Measurements from ENCODE around the gene NIN. TPM values are rescaled to one million over a fixed set of nuclear protein-coding genes. Genes with fewer than 3 reads are reported as not detected.

Gene NIN
- total RNA-seq, 4 donors from 2014 or later = 16.2 to 49.3 (median 29.2) TPM

- H3K9me3 ChIP-seq = no peaks in the 10 kb centered on the region
- ATAC-seq = no peak
- intact Hi-C loops (cut with DNase I; ENCODE audit: low total_unique reads) = no loop called here
Measured at GRCh38 chr14:50871914-50872732, 41.2 kb upstream of the NIN start, which contains the start of gene ABHD12B. ABHD12B (plus strand) TSS chr14:50872053; CDS start chr14:50872175, 122 bp downstream.

GRCh38 chr14:50871228-50871627 lies 40.3 kb upstream of the NIN start:
- H3K36me3 ChIP-seq = no peaks in the 10 kb centered on the region
- H3K4me1 ChIP-seq = no peaks in the 10 kb centered on the region
- no peak for ATAC-seq
- DNase-seq = no peak
- H3K9me3 ChIP-seq = no peaks in the 10 kb centered on the region
- in situ Hi-C loops (cut with MboI; ENCODE audit: low sequenced_read_pairs in 4 of 4) = no loop called here
- TF ChIP-seq CTCF (IDR thresholded peaks at IDR 0.05 in 4 of 5, conservative IDR thresholded peaks at IDR 0.05 in 1 of 5) (no peak), POLR2A (IDR thresholded peaks at IDR 0.05) (no peak)
- H3K27me3 ChIP-seq = peaks cover 26 to 34% (median 32%) of the 10 kb centered on the region in 3 donors
- no peak overlapping the region for H3K4me3 ChIP-seq
- intact Hi-C loops (cut with DNase I; ENCODE audit: low total_unique reads) = no loop called here
- no peak overlapping the region for H3K27ac ChIP-seq

More at GRCh38 chr14:50871914-50872732, 41.2 kb upstream of the NIN start, which contains the start of gene ABHD12B:
- H3K27ac ChIP-seq = no peak within 1 kb of the TSS
- peaks cover 26 to 36% (median 32%) of the 10 kb centered on the region in 3 donors for H3K27me3 ChIP-seq
- no peak within 1 kb of the TSS for H3K4me3 ChIP-seq
- DNase-seq = no peak
- H3K4me1 ChIP-seq = no peaks in the 10 kb centered on the region
- TF ChIP-seq CTCF (IDR thresholded peaks at IDR 0.05 in 4 of 5, conservative IDR thresholded peaks at IDR 0.05 in 1 of 5) = no peak
- in situ Hi-C loops (cut with MboI; ENCODE audit: low sequenced_read_pairs in 4 of 4) = no loop called here
- H3K36me3 ChIP-seq = no peaks in the 10 kb centered on the region

GRCh38 chr14:50865391-50866076 lies 34.6 kb upstream of the NIN start:
- ATAC-seq (no peak), DNase-seq (no peak)
- H3K27ac ChIP-seq = no peak overlapping the region
- no peak for TF ChIP-seq CTCF (IDR thresholded peaks at IDR 0.05 in 4 of 5, conservative IDR thresholded peaks at IDR 0.05 in 1 of 5)
- no peak for TF ChIP-seq POLR2A (IDR thresholded peaks at IDR 0.05)
- peaks cover 7 to 13% (median 9%) of the 10 kb centered on the region in 3 donors for H3K27me3 ChIP-seq
- in situ Hi-C loops (cut with MboI; ENCODE audit: low sequenced_read_pairs in 4 of 4) = no loop called here
- H3K36me3 ChIP-seq = no peaks in the 10 kb centered on the region
- H3K4me3 ChIP-seq = no peak overlapping the region
- peaks cover 0 to 2% of the 10 kb centered on the region in 2 donors for H3K4me1 ChIP-seq
- H3K9me3 ChIP-seq = no peaks in the 10 kb centered on the region
- intact Hi-C loops (cut with DNase I; ENCODE audit: low total_unique reads) = loop anchor here (10.0 kb wide), 1 partner anchor 261 kb away; no protein-coding TSS in a partner anchor

GRCh38 chr14:50864946-50865345 lies 34.0 kb upstream of the NIN start:
- DNase-seq = no peak
- TF ChIP-seq CTCF (IDR thresholded peaks at IDR 0.05 in 4 of 5, conservative IDR thresholded peaks at IDR 0.05 in 1 of 5) = no peak
- no peak for TF ChIP-seq POLR2A (IDR thresholded peaks at IDR 0.05)
- Histone ChIP-seq H3K4me3 (no peak overlapping the region), H3K36me3 (no peaks in the 10 kb centered on the region), H3K27me3 (peaks cover 2 to 7% (median 4%) of the 10 kb centered on the region in 3 donors), H3K4me1 (peaks cover 4 to 5% of the 10 kb centered on the region in 2 donors), H3K27ac (no peak overlapping the region), H3K9me3 (no peaks in the 10 kb centered on the region)
- in situ Hi-C loops (cut with MboI; ENCODE audit: low sequenced_read_pairs in 4 of 4) (no loop called here), intact Hi-C loops (cut with DNase I; ENCODE audit: low total_unique reads) (loop anchor here (5.0 to 10.0 kb wide), 3 partner anchors 73 to 260 kb away; no protein-coding TSS in a partner anchor)
- ATAC-seq = no peak
